Midbrain (tissue), 1 donor: ENCODE measurements around the gene EYS.

ENCODE experiments used
- DNase-seq: peaks from one replicate; lab custom pipeline; 2025; lab: John Stamatoyannopoulos, UW

Gene EYS

GRCh38 chr6:64238071-64238470 is 1469.0 kb downstream of the EYS start:
- no peak for DNase-seq

GRCh38 chr6:64233746-64234145 is 1473.3 kb downstream of the EYS start:
- DNase-seq: no peak

- DNase-seq: no peak
These were observed 1475.1 kb downstream of the EYS start for GRCh38 chr6:64231928-64232327.

GRCh38 chr6:64230530-64230929 is 1476.5 kb downstream of the EYS start:
- no peak for DNase-seq

GRCh38 chr6:64227863-64228262 is 1479.2 kb downstream of the EYS start:
- no peak for DNase-seq

GRCh38 chr6:64225503-64225902 is 1481.5 kb downstream of the EYS start:
- DNase-seq: no peak

GRCh38 chr6:64224819-64225218 is 1482.2 kb downstream of the EYS start:
- no peak for DNase-seq

- no peak for DNase-seq
These were observed 1485.2 kb downstream of the EYS start for GRCh38 chr6:64221776-64222175.

- no peak for DNase-seq
These were observed 1486.2 kb downstream of the EYS start for GRCh38 chr6:64220801-64221200.

- DNase-seq: no peak
These were observed 1489.1 kb downstream of the EYS start for GRCh38 chr6:64217721-64218620.

- no peak for DNase-seq
These were observed 1492.7 kb downstream of the EYS start for GRCh38 chr6:64214373-64214772.

- DNase-seq: no peak
These were observed 1493.3 kb downstream of the EYS start for GRCh38 chr6:64213697-64214096.

GRCh38 chr6:64197246-64197645 is 1509.8 kb downstream of the EYS start:
- DNase-seq: no peak

- DNase-seq: no peak
These were observed 1520.4 kb downstream of the EYS start for GRCh38 chr6:64186592-64186991.

- DNase-seq: no peak
These were observed 1521.4 kb downstream of the EYS start for GRCh38 chr6:64185621-64186020.

- no peak for DNase-seq
These were observed 1531.7 kb downstream of the EYS start for GRCh38 chr6:64175296-64175695.

- DNase-seq: no peak
These were observed 1536.7 kb downstream of the EYS start for GRCh38 chr6:64170316-64170715.

- DNase-seq: no peak
These were observed 1546.5 kb downstream of the EYS start for GRCh38 chr6:64160486-64160885.

GRCh38 chr6:64155063-64155462 is 1552.0 kb downstream of the EYS start:
- DNase-seq: no peak

- DNase-seq: no peak
These were observed 1560.2 kb downstream of the EYS start for GRCh38 chr6:64146876-64147275.

GRCh38 chr6:64146094-64146493 is 1560.9 kb downstream of the EYS start:
- no peak for DNase-seq

- DNase-seq: no peak
These were observed 1561.4 kb downstream of the EYS start for GRCh38 chr6:64145658-64146057.

GRCh38 chr6:64143101-64143500 is 1563.9 kb downstream of the EYS start:
- DNase-seq: no peak

- DNase-seq: no peak
These were observed 1565.3 kb downstream of the EYS start for GRCh38 chr6:64141680-64142079.
